ENCODE results near the gene POU2F3.

The POU2F3 gene

GRCh38 chr11:120235024-120235628 is 4.8 kb upstream of the POU2F3 start:
- H3K4me3 ChIP-seq (ENCODE audit: low read depth, low read length), result no peak overlapping the region
- TF ChIP-seq CTCF (IDR thresholded peaks at IDR 0.05; ENCODE audit: low read depth, low read length), result peak; percentile 89
- no peak for TF ChIP-seq MYC (IDR thresholded peaks at IDR 0.05; ENCODE audit: low read depth, low read length)
- DNase-seq (ENCODE audit: low read depth), result peak; percentile 69

DNA sequence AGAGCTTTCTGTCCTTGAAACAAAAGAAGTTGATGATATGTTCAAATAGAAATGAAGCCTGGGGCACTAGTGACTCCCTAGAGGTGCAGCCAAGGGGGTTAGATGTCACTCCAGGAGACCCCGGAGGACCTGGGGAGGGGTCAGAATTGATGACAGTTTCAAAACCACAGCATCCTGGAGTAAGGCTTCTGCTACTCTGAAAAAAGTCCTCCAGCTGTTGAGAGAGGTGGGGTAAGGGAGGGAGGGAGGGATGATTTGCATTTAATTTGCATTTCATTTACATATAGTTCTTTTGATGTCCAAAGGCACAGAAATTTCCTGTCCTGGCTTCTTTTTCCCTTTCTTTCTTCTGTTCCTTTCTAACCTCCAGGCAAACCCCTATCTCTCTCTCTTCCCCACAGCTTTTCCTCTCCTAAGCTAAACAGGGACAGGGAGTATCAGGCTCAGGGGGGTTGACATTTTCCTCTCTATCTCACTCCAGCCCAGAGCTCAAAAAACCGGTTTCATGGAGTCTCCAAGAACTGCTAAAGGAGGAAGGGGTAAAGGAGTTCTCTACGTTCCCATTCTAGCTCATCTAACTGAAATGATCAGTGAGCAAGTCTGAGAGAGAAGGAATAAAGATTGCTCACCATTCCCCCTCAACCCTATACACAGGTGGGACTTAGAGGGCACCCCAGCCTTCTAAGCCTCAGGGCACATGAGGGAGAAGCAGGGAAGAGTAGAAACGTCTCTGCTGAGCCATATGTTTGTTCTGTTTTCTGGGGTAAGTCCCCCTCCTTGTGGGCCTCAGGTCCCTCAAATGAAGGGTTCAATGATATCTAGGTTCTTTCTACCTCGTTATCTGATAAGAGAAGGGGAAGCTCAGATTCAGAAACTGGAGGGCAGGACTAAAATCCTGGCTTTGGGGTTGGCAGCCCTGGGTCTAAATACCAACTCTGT is 3.5 kb upstream of the POU2F3 start:
- H3K4me3 ChIP-seq (ENCODE audit: low read depth, low read length), result no peak overlapping the region
- DNase-seq (ENCODE audit: low read depth), result peak; percentile 62
- TF ChIP-seq POLR2A (IDR thresholded peaks at IDR 0.05; ENCODE audit: extremely low read depth, insufficient read length) (peak; percentile 25), CTCF (IDR thresholded peaks at IDR 0.05; ENCODE audit: low read depth, low read length) (no peak)

DNA sequence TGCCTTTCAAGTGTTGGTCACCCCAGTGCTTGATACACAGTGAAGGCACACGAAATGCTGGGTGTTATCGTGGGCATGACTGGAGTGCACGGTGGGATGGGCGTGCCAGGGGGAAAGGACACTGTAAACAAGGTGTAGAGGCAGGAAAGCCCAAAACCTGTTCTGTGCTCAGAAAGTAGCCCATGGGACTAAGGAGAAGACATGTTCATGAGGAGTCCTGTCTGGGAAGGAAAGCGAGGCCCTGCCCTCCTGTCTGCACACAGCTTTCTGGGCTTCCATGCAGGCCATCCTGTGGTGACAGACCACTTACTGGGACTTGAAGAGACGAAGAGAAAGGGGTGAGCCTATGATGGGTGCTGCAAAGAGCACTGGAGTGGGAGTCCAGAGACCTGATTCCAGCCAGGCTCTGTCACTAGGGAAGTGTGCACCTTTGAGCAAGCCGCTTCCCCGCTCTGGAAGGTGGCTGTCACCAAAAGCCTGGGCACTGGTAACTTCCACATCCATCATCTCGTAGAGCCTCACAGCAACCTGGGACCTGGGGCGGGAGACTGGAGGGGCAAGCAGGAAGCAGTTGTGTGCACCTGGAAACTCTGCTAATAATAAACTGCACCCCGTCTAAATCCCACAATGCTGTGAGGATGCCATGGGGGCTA is 846 bp upstream of the POU2F3 start:
- DNase-seq (ENCODE audit: low read depth), result no peak
- no peak overlapping the region for H3K4me3 ChIP-seq (ENCODE audit: low read depth, low read length)
- TF ChIP-seq POLR2A (IDR thresholded peaks at IDR 0.05; ENCODE audit: extremely low read depth, insufficient read length) (no peak), CTCF (IDR thresholded peaks at IDR 0.05; ENCODE audit: low read depth, low read length) (no peak), MAX (IDR thresholded peaks at IDR 0.05; ENCODE audit: low read depth, low read length) (no peak), MYC (IDR thresholded peaks at IDR 0.05; ENCODE audit: low read depth, low read length) (no peak)

DNA sequence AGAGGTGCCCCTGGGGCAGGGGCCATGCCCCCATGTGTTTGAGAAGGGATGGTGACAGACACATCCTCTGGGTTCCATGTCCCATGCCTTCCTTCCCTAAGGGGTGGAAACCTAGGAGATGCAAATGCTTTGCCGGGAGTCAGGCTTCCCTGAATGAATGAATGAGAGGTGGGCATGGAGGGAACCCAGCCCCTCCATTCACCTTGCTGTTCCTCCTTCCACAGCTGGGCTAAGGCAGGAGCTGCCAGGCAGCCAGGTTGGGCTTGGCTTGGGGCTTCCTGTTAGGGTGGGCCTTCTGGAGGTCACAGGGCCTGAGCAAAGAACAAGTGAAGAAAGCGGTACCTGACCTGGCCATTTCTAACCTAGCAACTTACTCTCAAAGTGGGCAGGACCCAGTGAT is 926 bp downstream of the POU2F3 start:
- DNase-seq (ENCODE audit: low read depth), result no peak
- TF ChIP-seq MAX (IDR thresholded peaks at IDR 0.05; ENCODE audit: low read depth, low read length), result no peak
- no peak for TF ChIP-seq CTCF (IDR thresholded peaks at IDR 0.05; ENCODE audit: low read depth, low read length)
- no peak for TF ChIP-seq MYC (IDR thresholded peaks at IDR 0.05; ENCODE audit: low read depth, low read length)
- no peak for TF ChIP-seq POLR2A (IDR thresholded peaks at IDR 0.05; ENCODE audit: extremely low read depth, insufficient read length)

DNA sequence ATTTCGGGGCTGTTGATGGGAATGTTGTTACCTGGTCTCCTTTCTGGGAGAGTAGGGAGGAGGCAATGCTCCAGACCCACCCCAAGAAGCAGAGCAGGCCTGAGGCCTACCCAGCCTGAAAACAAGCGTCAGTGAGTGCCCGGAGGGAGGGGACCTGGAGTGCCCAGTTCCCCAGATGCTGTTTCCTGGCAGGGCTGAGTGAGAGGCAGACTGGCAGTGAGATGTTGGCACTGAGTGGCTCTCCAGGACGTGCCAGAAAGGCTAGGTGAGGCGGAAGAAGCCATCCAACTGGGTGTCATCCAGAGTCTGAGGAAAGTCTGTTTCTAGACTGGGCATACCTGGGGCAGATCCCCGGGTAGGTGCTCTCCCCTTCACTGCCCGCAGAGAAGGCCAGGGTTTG is 1.3 kb downstream of the POU2F3 start:
- TF ChIP-seq MAX (IDR thresholded peaks at IDR 0.05; ENCODE audit: low read depth, low read length), result no peak
- no peak for TF ChIP-seq MYC (IDR thresholded peaks at IDR 0.05; ENCODE audit: low read depth, low read length)
- no peak for TF ChIP-seq POLR2A (IDR thresholded peaks at IDR 0.05; ENCODE audit: extremely low read depth, insufficient read length)
- no peak for TF ChIP-seq CTCF (IDR thresholded peaks at IDR 0.05; ENCODE audit: low read depth, low read length)
- no peak for DNase-seq (ENCODE audit: low read depth)
- no peak overlapping the region for H3K4me3 ChIP-seq (ENCODE audit: low read depth, low read length)

More for the DNA sequence above, 926 bp downstream of the POU2F3 start:
- H3K4me3 ChIP-seq (ENCODE audit: low read depth, low read length), result no peak overlapping the region

All from NB4 (cell line).